Measurements from ENCODE around the gene TENT4A.

TENT4A gene

DNA sequence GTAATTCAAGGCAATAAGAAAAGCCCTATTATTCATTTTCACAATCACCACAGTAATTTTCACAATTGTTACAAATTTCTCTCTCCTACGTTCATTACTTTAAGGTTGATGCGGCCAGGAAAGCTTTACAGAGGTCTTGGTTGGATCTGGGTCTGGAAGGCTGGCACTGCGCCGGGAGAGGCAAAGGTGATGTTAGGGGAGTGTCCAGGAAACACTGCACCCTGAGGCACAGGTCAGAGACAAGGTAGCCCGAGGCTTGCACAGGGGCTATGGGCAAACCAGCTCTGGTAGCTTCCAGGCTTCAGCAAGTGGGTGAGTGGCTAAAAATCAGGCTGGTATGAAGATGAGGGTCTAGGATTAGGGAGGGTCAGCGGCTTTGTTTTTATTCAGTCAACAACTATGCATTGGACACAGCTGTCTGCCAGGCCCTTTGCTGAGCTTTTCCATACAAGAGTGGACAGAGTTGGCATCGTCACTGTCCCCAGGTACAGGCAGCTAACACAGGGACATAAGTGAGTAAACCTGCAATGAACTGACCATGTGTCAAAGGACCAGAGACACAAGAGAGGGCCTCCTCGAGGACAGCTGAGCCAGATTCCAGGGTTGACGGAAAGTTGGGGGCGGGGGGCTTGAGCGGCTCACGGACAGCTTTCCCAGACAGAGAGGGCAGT lies 12.4 kb upstream of the TENT4A start:
- Histone ChIP-seq H2BK15ac (replicated peaks; ENCODE audit: low read depth) (no peak overlapping the region), H3K27me3 (ENCODE audit: insufficient read depth, low read length, poor library complexity) (no peaks in the 10 kb centered on the region), H3K9ac (ENCODE audit: low read length) (no peak overlapping the region), H3K4ac (ENCODE audit: low read depth, low read length) (no peak overlapping the region), H2BK5ac (ENCODE audit: low read length) (no peak overlapping the region), H3K4me1 (ENCODE audit: control insufficient read depth, low read depth, low read length) (no peaks in the 10 kb centered on the region), H3K56ac (ENCODE audit: low read length) (no peak overlapping the region), H3K4me2 (ENCODE audit: low read length) (no peak overlapping the region), H3K79me2 (ENCODE audit: control insufficient read depth, insufficient read depth, low read length) (no peaks in the 10 kb centered on the region), H3K79me1 (ENCODE audit: low read length) (no peaks in the 10 kb centered on the region), H3K4me3 (ENCODE audit: low read length) (no peak overlapping the region), H4K5ac (ENCODE audit: low read length) (no peak overlapping the region), H3K23ac (ENCODE audit: low read length) (no peak overlapping the region), H3K18ac (ENCODE audit: low read length) (no peak overlapping the region), H2BK120ac (ENCODE audit: low read depth, low read length) (no peak overlapping the region), H4K8ac (ENCODE audit: low read depth, low read length) (no peak overlapping the region), H3K36me3 (ENCODE audit: control insufficient read depth, insufficient read depth, low read length) (no peaks in the 10 kb centered on the region), H2AK5ac (ENCODE audit: low read length) (no peak overlapping the region), H3K27ac (ENCODE audit: low read depth, low read length) (no peak overlapping the region)
- WGBS (ENCODE audit: extremely low coverage, insufficient coverage, low lambda C conversion rate), result no CpG with 5 or more reads among the region's 12 CpGs
- DNase-seq, result no peak

DNA sequence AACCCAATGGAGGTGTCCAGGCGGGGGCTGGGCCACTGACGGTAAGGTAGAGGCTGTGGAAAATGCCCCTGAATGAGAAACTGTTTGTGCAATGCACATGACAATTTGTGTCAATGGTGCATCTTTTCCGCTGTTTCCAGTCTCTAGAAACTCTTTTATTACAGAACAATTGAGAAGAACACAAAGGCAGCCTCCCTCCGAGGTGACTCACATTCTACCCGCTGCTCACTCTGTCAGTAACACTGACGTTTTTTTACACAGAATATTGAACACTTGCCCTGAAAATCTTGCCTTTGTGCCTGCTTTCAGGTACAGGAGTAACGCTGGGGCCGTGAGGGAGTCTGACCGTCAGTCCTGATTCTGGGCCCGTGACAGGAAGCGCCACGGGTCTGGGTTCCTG lies 11.7 kb upstream of the TENT4A start:
- no peak overlapping the region for H2BK120ac ChIP-seq (ENCODE audit: low read depth, low read length)
- H2AK5ac ChIP-seq (ENCODE audit: low read length), result no peak overlapping the region
- H4K8ac ChIP-seq (ENCODE audit: low read depth, low read length), result no peak overlapping the region
- no peak overlapping the region for H3K4me2 ChIP-seq (ENCODE audit: low read length)
- H3K27ac ChIP-seq (ENCODE audit: low read depth, low read length), result no peak overlapping the region
- no peak overlapping the region for H2BK5ac ChIP-seq (ENCODE audit: low read length)
- H3K4me3 ChIP-seq (ENCODE audit: low read length), result no peak overlapping the region
- no peak overlapping the region for H3K4ac ChIP-seq (ENCODE audit: low read depth, low read length)
- H3K27me3 ChIP-seq (ENCODE audit: insufficient read depth, low read length, poor library complexity), result no peaks in the 10 kb centered on the region
- H4K5ac ChIP-seq (ENCODE audit: low read length), result no peak overlapping the region
- no peak overlapping the region for H3K9ac ChIP-seq (ENCODE audit: low read length)
- no peak for DNase-seq
- H2BK15ac ChIP-seq (replicated peaks; ENCODE audit: low read depth), result no peak overlapping the region
- H3K4me1 ChIP-seq (ENCODE audit: control insufficient read depth, low read depth, low read length), result no peaks in the 10 kb centered on the region
- H3K23ac ChIP-seq (ENCODE audit: low read length), result no peak overlapping the region
- no CpG with 5 or more reads among the region's 12 CpGs for WGBS (ENCODE audit: extremely low coverage, insufficient coverage, low lambda C conversion rate)
- H3K79me2 ChIP-seq (ENCODE audit: control insufficient read depth, insufficient read depth, low read length), result no peaks in the 10 kb centered on the region
- no peak overlapping the region for H3K56ac ChIP-seq (ENCODE audit: low read length)
- H3K36me3 ChIP-seq (ENCODE audit: control insufficient read depth, insufficient read depth, low read length), result no peaks in the 10 kb centered on the region
- no peak overlapping the region for H3K18ac ChIP-seq (ENCODE audit: low read length)
- no peaks in the 10 kb centered on the region for H3K79me1 ChIP-seq (ENCODE audit: low read length)

DNA sequence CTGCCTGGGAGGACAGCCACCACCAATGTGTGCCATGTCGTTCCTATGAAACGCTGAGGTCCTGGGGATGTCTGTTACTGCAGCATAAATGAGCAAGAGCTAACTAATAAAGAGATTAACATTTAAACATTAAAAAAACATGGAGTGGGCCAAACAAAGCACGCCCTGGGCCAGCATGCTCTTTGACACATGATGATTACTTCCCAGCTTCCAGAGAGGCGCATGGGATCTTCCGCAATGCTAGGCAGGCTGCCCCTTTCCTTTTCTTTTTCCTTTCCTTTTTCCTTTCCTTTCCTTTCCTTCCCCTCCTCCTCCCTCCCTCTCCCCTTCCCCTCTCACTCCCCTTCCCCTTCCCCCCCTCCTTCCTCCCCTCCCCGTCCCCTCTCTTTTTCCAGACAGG lies 10.6 kb upstream of the TENT4A start:
- Histone ChIP-seq H3K27me3 (ENCODE audit: insufficient read depth, low read length, poor library complexity) (no peaks in the 10 kb centered on the region), H3K9ac (ENCODE audit: low read length) (no peak overlapping the region), H3K23ac (ENCODE audit: low read length) (no peak overlapping the region), H3K27ac (ENCODE audit: low read depth, low read length) (no peak overlapping the region), H3K18ac (ENCODE audit: low read length) (no peak overlapping the region), H3K79me2 (ENCODE audit: control insufficient read depth, insufficient read depth, low read length) (no peaks in the 10 kb centered on the region), H4K8ac (ENCODE audit: low read depth, low read length) (no peak overlapping the region), H4K5ac (ENCODE audit: low read length) (no peak overlapping the region), H2AK5ac (ENCODE audit: low read length) (no peak overlapping the region), H3K4me2 (ENCODE audit: low read length) (no peak overlapping the region), H2BK15ac (replicated peaks; ENCODE audit: low read depth) (no peak overlapping the region), H3K56ac (ENCODE audit: low read length) (no peak overlapping the region), H3K36me3 (ENCODE audit: control insufficient read depth, insufficient read depth, low read length) (no peaks in the 10 kb centered on the region), H3K4me3 (ENCODE audit: low read length) (no peak overlapping the region), H2BK120ac (ENCODE audit: low read depth, low read length) (no peak overlapping the region), H2BK5ac (ENCODE audit: low read length) (no peak overlapping the region), H3K4ac (ENCODE audit: low read depth, low read length) (no peak overlapping the region), H3K4me1 (ENCODE audit: control insufficient read depth, low read depth, low read length) (no peaks in the 10 kb centered on the region), H3K79me1 (ENCODE audit: low read length) (no peaks in the 10 kb centered on the region)
- no peak for DNase-seq
- WGBS (ENCODE audit: extremely low coverage, insufficient coverage, low lambda C conversion rate), result no CpG with 5 or more reads among the region's 6 CpGs

DNA sequence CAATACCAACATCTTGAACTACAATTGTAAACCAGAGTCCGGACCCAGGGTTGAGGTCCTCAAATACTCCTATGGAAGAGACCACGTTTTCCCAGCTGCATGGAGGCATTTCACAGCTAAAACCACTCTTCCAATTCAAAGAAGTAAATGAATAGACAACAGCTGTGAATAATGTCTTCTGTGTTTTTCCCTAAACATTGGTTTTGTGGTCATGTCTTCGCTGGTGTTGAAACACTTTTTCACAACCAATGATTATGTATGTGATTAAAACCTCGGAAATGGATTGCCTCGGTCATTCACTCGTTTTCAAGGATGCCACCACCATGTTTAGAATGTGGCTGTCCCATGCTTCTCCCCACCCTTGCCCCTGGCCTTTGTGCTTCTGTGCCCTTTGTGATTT lies 9.4 kb upstream of the TENT4A start:
- no peak overlapping the region for H3K23ac ChIP-seq (ENCODE audit: low read length)
- no peak overlapping the region for H3K18ac ChIP-seq (ENCODE audit: low read length)
- H3K36me3 ChIP-seq (ENCODE audit: control insufficient read depth, insufficient read depth, low read length), result no peaks in the 10 kb centered on the region
- no peak overlapping the region for H4K8ac ChIP-seq (ENCODE audit: low read depth, low read length)
- no peak overlapping the region for H3K9ac ChIP-seq (ENCODE audit: low read length)
- H3K4me3 ChIP-seq (ENCODE audit: low read length), result no peak overlapping the region
- H3K56ac ChIP-seq (ENCODE audit: low read length), result no peak overlapping the region
- DNase-seq, result no peak
- no peak overlapping the region for H2AK5ac ChIP-seq (ENCODE audit: low read length)
- no peak overlapping the region for H3K4ac ChIP-seq (ENCODE audit: low read depth, low read length)
- H4K5ac ChIP-seq (ENCODE audit: low read length), result no peak overlapping the region
- H2BK5ac ChIP-seq (ENCODE audit: low read length), result no peak overlapping the region
- no CpG with 5 or more reads among the region's 6 CpGs for WGBS (ENCODE audit: extremely low coverage, insufficient coverage, low lambda C conversion rate)
- no peaks in the 10 kb centered on the region for H3K79me1 ChIP-seq (ENCODE audit: low read length)
- H3K4me1 ChIP-seq (ENCODE audit: control insufficient read depth, low read depth, low read length), result no peaks in the 10 kb centered on the region
- no peak overlapping the region for H3K4me2 ChIP-seq (ENCODE audit: low read length)
- no peak overlapping the region for H2BK15ac ChIP-seq (replicated peaks; ENCODE audit: low read depth)
- no peak overlapping the region for H2BK120ac ChIP-seq (ENCODE audit: low read depth, low read length)
- no peaks in the 10 kb centered on the region for H3K79me2 ChIP-seq (ENCODE audit: control insufficient read depth, insufficient read depth, low read length)
- no peaks in the 10 kb centered on the region for H3K27me3 ChIP-seq (ENCODE audit: insufficient read depth, low read length, poor library complexity)
- no peak overlapping the region for H3K27ac ChIP-seq (ENCODE audit: low read depth, low read length)

DNA sequence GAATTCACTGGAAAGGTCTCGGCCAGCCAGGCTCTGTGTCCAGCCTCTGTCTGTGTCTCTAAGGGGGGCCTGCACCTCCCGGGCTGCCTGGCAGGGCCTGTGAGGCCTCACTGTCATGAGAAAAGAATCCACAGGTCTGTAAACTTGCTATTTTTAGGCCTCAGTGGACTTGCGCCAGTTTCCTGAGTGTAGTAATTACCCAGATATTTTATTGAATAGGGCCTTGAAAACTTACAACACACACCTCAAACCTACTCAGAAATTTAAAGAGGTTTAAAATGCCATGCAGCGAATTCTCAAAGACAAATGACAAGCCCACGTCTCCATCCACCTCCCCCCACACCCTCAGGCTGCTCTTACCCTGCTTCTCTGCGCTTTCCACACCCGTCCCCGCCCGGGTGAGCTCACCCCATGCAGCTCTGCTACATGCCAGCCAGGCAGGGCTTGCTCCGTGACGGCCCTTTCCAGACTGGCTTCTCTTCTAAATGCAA lies 8.8 kb upstream of the TENT4A start:
- Histone ChIP-seq H3K4ac (ENCODE audit: low read depth, low read length) (no peak overlapping the region), H2BK120ac (ENCODE audit: low read depth, low read length) (no peak overlapping the region), H3K23ac (ENCODE audit: low read length) (no peak overlapping the region), H2BK15ac (replicated peaks; ENCODE audit: low read depth) (no peak overlapping the region), H3K79me1 (ENCODE audit: low read length) (no peaks in the 10 kb centered on the region), H3K18ac (ENCODE audit: low read length) (no peak overlapping the region), H3K36me3 (ENCODE audit: control insufficient read depth, insufficient read depth, low read length) (no peaks in the 10 kb centered on the region), H4K5ac (ENCODE audit: low read length) (no peak overlapping the region), H2AK5ac (ENCODE audit: low read length) (no peak overlapping the region), H3K9ac (ENCODE audit: low read length) (no peak overlapping the region), H3K27ac (ENCODE audit: low read depth, low read length) (no peak overlapping the region), H3K79me2 (ENCODE audit: control insufficient read depth, insufficient read depth, low read length) (no peaks in the 10 kb centered on the region), H2BK5ac (ENCODE audit: low read length) (no peak overlapping the region), H3K56ac (ENCODE audit: low read length) (no peak overlapping the region), H3K4me1 (ENCODE audit: control insufficient read depth, low read depth, low read length) (no peaks in the 10 kb centered on the region), H3K4me3 (ENCODE audit: low read length) (no peak overlapping the region), H3K27me3 (ENCODE audit: insufficient read depth, low read length, poor library complexity) (no peaks in the 10 kb centered on the region), H4K8ac (ENCODE audit: low read depth, low read length) (no peak overlapping the region), H3K4me2 (ENCODE audit: low read length) (no peak overlapping the region)
- no CpG with 5 or more reads among the region's 11 CpGs for WGBS (ENCODE audit: extremely low coverage, insufficient coverage, low lambda C conversion rate)
- no peak for DNase-seq

DNA sequence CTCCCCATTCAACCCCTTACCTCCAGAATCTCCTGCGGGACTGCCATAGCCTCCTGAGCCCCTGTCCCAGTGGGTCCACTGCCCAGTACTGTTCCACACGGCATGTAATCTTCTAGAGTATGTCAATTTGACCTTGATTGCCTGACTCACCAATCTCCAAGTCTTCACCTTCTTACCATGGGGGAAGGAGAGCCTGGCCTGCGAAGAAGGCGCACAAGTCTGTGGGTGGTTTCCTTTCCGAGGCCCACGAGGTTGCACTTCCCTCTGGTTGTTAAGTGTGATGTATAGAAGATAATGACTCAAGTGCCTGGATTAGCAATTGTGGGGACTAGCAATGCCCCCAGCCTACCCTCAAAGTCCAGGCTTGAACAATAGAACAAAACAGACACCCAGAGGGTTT lies 8.1 kb upstream of the TENT4A start:
- WGBS (ENCODE audit: extremely low coverage, insufficient coverage, low lambda C conversion rate), result no CpG with 5 or more reads among the region's 6 CpGs
- H3K23ac ChIP-seq (ENCODE audit: low read length), result no peak overlapping the region
- no peak overlapping the region for H3K4me2 ChIP-seq (ENCODE audit: low read length)

More for the DNA sequence above, 8.1 kb upstream of the TENT4A start:
- no peak overlapping the region for H3K56ac ChIP-seq (ENCODE audit: low read length)
- no peak overlapping the region for H4K8ac ChIP-seq (ENCODE audit: low read depth, low read length)
- no peaks in the 10 kb centered on the region for H3K79me2 ChIP-seq (ENCODE audit: control insufficient read depth, insufficient read depth, low read length)
- H3K18ac ChIP-seq (ENCODE audit: low read length), result no peak overlapping the region
- no peak overlapping the region for H3K4ac ChIP-seq (ENCODE audit: low read depth, low read length)
- H2AK5ac ChIP-seq (ENCODE audit: low read length), result no peak overlapping the region
- H3K27ac ChIP-seq (ENCODE audit: low read depth, low read length), result no peak overlapping the region
- H2BK15ac ChIP-seq (replicated peaks; ENCODE audit: low read depth), result no peak overlapping the region
- no peaks in the 10 kb centered on the region for H3K4me1 ChIP-seq (ENCODE audit: control insufficient read depth, low read depth, low read length)
- no peaks in the 10 kb centered on the region for H3K79me1 ChIP-seq (ENCODE audit: low read length)
- no peaks in the 10 kb centered on the region for H3K36me3 ChIP-seq (ENCODE audit: control insufficient read depth, insufficient read depth, low read length)
- no peak overlapping the region for H2BK120ac ChIP-seq (ENCODE audit: low read depth, low read length)
- H2BK5ac ChIP-seq (ENCODE audit: low read length), result no peak overlapping the region
- DNase-seq, result no peak
- H3K9ac ChIP-seq (ENCODE audit: low read length), result no peak overlapping the region
- no peak overlapping the region for H3K4me3 ChIP-seq (ENCODE audit: low read length)
- no peak overlapping the region for H4K5ac ChIP-seq (ENCODE audit: low read length)
- H3K27me3 ChIP-seq (ENCODE audit: insufficient read depth, low read length, poor library complexity), result no peaks in the 10 kb centered on the region

All from mesendoderm (in vitro differentiated cells).